ENCODE measurements around the gene RET.

RET gene

DNA sequence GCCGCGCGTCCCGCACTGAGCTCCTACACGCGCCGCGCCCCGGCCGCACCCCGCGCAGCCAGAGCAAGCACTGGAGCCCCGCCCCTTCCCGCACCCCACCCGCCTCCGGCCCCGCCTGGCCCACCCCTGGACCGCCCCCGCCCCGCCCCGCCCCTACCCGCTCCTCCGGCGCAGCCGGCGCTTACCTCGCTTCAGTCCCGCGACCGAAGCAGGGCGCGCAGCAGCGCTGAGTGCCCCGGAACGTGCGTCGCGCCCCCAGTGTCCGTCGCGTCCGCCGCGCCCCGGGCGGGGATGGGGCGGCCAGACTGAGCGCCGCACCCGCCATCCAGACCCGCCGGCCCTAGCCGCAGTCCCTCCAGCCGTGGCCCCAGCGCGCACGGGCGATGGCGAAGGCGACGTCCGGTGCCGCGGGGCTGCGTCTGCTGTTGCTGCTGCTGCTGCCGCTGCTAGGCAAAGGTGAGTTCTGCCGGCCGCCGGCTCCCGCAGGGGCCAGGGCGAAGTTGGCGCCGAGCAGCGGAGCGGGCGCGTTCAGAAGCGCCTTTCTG lies at the start of gene RET:
RET (plus strand) TSS at position 194 of the 545 bp plus-strand sequence; CDS start at position 384, 190 bp downstream.
- no peak for DNase-seq

DNA sequence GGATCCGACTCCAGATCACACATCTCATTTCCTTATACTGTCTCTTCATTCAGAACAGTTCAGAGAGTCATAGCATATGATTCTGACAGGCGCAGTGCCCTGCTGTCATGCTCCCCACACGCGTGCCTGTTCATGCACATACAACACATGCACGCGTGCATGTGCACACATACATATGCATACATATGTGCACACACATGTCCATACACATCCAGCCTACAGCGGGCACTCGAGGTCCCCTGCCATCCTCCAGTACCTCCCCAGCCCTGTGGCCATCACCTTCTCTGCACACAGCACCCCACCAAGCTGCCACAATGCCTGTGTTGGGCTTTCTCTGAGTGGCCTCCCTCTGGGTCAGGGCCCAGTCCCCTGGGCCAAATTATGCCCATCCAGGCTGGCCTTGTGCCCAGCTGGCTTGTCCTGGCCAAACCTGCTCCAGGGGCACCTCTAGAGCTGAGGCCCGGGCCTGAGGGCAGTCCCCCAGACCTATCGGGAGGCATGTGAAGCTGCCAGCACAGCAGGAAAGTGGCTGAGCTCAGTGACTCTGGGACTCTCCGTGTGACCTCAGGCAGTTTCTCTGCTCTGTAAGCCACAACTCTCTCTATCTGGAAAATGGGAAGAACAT lies 49.4 kb upstream of the RET start:
- no peak for DNase-seq

GRCh38 chr10:43028143-43028542 lies 48.7 kb upstream of the RET start:
- no peak for DNase-seq

DNA sequence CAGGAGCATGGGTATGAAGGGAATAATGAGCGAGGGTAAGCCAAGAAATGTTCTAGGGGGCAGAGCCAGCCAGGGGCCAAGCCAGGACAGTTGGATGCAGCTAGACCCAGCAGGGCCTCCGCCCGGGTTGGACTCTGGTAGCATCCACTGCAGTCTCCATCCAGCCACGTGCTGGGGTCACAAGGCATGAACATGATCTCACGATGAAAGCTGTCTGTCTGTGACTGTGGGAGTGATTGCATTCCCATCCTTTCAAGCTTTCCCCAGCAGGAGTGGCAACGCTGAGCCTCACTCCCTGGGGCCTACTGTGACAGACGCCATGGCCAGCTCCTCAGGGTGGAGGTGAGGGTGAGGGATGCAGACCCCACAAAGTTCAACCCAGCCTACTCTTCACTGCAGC lies 47.8 kb upstream of the RET start:
- no peak for DNase-seq

GRCh38 chr10:43032613-43033012 lies 44.3 kb upstream of the RET start:
- no peak for DNase-seq

GRCh38 chr10:43035800-43036199 lies 41.1 kb upstream of the RET start:
- DNase-seq = no peak

GRCh38 chr10:43036481-43037428 lies 40.1 kb upstream of the RET start:
- DNase-seq = no peak

- no peak for DNase-seq
Observed at GRCh38 chr10:43037440-43037839, 39.4 kb upstream of the RET start.

GRCh38 chr10:43037942-43038782 lies 38.7 kb upstream of the RET start:
- DNase-seq = no peak

- DNase-seq = no peak
Observed at GRCh38 chr10:43038783-43039623, 37.9 kb upstream of the RET start.

GRCh38 chr10:43039624-43040481 lies 37.0 kb upstream of the RET start:
- DNase-seq = no peak

DNA sequence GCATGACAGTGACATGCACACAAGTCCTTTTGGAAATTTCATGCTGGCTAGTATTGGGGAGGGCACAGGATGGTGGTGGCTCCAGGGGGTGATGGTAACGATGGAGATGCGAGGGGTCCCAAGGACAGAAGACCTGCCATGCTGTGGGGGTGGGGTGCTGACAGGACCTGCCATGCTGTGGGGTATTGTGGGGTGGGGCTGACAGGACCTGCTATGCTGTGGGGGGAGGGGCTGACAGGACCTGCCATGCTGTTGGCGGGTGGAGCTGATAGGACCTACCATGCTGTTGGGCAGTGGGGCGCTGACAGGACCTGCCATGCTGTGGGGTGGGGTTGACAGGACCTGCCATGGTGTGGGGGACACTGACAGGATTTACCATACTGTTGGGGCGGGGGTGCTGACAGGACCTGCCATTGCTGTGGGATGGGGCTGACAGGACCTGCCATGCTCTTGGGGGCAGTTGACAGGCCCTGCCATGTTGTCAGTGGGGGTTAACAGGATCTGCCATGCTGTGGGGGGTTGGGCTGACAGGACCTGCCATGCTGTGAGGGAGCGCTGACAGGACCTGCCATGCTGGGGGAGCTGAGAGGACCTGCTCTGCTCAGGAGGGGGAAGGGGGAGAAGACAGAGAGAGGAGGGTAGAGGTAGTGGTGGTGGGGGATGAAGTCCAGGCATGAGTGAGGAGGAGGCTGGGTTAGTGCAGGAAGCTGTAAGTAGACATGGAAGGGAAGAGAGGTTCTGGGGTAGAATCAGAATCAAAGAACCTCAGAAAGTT lies 36.2 kb upstream of the RET start:
- no peak for DNase-seq

DNA sequence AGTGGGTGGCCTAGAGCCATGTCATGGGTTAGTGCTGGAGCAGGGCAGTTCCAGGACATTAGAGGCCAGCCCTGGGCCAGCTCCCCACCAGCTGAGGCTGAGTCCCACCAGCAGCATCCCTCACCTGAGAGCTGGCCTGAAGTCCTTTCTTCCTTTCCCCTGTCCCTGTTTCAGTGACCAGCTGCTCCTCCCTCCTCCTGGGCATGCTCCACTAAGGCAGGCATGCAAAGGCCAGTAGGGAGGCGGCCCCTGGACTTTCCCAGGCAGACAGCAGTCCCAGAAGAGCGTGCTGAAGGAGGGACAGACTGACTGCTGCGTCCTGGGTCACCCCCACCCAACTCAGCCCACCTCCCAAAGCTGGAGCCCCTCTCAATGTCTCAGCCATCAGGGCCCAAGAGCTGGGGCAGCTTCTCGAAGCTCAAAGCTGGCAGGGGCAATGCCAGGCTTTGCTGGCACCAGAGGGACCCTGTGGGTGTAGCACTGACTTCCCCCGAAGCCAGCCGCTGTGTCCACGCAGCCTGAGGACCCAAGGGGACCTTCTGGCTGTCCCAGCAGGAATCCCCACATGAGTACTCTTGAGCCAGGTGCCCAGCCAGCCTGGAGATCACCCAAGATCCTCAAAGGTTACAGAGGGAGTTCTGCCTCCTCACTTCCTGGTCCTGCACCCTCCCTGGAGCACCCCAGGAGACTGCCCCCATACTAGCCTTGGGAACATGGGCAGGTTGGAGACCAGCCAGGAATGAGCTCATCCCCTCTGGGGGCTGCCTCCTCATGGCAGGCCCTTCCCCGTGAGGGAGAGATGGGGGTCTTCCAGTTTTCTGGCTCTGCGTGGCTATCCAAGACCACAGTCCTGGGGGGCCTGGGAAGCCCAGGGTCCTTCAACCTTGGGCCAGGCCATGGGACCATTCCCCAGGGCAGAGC lies 35.2 kb upstream of the RET start:
- no peak for DNase-seq

DNA sequence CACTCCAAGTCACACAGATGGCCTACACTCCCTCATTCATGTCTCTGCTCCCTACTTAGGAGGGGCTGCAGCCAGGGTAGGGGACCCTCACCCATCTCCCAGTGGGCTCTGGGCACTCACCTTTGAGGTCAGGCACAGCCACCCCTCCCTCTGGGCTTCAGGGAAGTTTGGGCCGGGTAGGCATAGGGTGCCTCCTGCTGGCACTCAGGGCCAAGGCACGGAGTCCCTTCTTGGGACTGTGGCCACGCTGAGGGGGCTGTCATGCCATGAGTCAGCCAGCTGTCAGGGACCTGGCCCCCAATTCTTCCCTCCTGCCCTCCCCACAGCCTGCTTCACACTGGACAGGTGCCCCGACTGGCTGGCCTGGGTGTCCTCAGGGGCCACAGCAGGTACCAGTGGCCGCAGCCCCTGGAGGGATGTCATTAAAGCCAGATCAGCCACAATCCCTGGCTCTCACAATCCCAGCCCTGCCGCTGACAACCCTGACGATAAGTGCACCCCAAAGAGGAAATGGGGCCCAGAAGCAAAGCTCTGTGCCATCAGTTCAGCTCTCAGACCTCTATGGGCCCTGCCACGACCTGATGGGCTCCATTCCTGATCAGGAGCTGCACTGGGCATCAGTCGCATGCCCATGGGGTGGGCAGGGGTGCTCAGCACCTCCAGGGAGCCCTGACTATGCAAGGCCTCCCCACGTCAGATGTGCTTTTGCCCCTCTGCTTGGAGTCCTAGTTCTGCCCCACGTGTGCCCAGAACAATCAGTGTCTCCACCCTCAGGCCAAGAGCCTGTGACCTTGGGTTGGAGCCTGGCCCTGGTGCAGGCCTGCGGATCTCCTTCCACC lies 34.1 kb upstream of the RET start:
- DNase-seq = no peak

- DNase-seq = no peak
Observed at GRCh38 chr10:43043342-43043772, 33.5 kb upstream of the RET start.

GRCh38 chr10:43043773-43044447 lies 33.0 kb upstream of the RET start:
- no peak for DNase-seq

DNA sequence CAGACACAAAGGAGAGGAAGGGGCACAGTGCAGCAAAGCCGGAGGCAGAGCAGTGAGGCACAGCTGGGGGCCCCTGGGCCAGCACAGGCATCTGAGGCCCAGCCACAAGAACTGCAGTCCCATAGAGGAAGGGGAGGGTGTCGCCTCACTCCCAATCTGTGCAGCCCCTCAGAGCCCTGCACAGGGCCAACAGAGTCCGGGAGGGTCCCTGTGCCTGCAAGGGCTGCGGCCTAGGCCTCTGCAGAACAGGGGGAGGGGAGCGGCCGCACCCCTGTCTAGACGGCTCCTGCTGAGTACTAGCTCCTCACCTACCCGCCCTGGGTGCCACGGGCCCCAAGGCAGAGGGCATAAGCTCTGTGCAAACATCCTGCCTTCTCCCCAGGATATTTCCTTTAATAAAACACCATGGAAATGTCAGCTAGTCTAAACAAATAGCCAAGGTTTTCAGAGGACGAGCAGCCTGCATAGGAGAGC lies 32.4 kb upstream of the RET start:
- DNase-seq = no peak

Measured in CD4-positive, alpha-beta T cell treated with Interleukin-4 for 4 hours (primary cell).